Chondrocyte (in vitro differentiated cells): ENCODE data around the gene GALNS. TPM values are rescaled to one million over a fixed set of nuclear protein-coding genes. Genes with fewer than 3 reads are reported as not detected.

Experiments
- DNase-seq: peaks from one replicate; pipeline ENCODE4 v3.0.0; 2021; ENCODE audit warnings: mixed read lengths, low spot score
- H3K27ac Mint-ChIP-seq: one replicate; pipeline ENCODE4 v1.8.0; 2021; ENCODE audit warnings: mild to moderate bottlenecking, moderate library complexity, mixed read lengths; ENCODE audit not compliant: unreplicated experiment
- H3K27me3 Mint-ChIP-seq: 2 replicates; pipeline ENCODE4 v1.8.0; 2021; ENCODE audit warnings: low read depth, mixed read lengths
- H3K36me3 Mint-ChIP-seq: 2 replicates; pipeline ENCODE4 v1.8.0; 2021; ENCODE audit warnings: low read depth, mixed read lengths
- H3K4me1 Mint-ChIP-seq: 2 replicates; pipeline ENCODE4 v1.8.0; 2021; ENCODE audit warnings: low read depth, mild to moderate bottlenecking, mixed read lengths
- H3K4me3 Mint-ChIP-seq: one replicate; pipeline ENCODE4 v1.8.0; 2021; ENCODE audit warnings: mild to moderate bottlenecking, moderate library complexity, mixed read lengths; ENCODE audit not compliant: unreplicated experiment
- H3K9me3 Mint-ChIP-seq: 2 replicates; pipeline ENCODE4 v1.8.0; 2021; ENCODE audit warnings: low read depth, mixed read lengths
- CTCF ChIP-seq: fragments of 200-600 bp; sonication (generic); IDR thresholded peaks from 2 replicates; pipeline ENCODE4 v1.5.0; 2021; ENCODE audit warnings: antibody characterized with exemption, mild to moderate bottlenecking, moderate library complexity
- total RNA-seq: library from RNA; stranded (reverse); gene quantifications from 3 replicates; pipeline ENCODE4 v1.2.1, GENCODE V29; 2021

Gene GALNS
- total RNA-seq, 1 donor from 2014 or later = 34.1 TPM

DNA sequence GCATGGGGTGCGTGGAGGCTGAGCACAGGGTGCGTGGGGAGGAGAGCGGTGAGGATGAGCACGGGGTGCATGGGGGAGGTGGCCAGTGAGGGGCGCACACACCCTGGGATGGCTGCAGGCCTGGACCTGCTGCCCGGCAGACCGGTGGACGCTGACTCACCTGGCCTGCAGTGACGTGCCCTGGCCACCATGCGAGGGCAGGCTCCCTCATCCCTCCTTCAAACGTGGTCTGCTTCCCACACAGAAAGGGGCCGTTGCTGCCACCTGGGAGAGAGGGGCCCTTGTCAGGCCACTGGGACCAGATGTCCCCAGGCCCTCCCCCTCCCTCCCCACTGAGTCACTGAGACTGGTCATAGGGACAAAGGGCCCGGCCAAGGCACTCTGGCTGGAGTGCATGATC is 24.9 kb downstream of the GALNS start:
- Mint-ChIP-seq H3K27me3 (no peaks in the 10 kb centered on the region), H3K9me3 (no peaks in the 10 kb centered on the region), H3K4me3 (no peak overlapping the region), H3K27ac (no peak overlapping the region), H3K4me1 (no peaks in the 10 kb centered on the region), H3K36me3 (peaks cover 6% of the 10 kb centered on the region)
- no peak for TF ChIP-seq CTCF
- DNase-seq = no peak

GRCh38 chr16:88830783-88831182 is 26.0 kb downstream of the GALNS start:
- DNase-seq = no peak
- Mint-ChIP-seq H3K4me1 (no peaks in the 10 kb centered on the region), H3K4me3 (no peak overlapping the region), H3K9me3 (no peaks in the 10 kb centered on the region), H3K27me3 (no peaks in the 10 kb centered on the region), H3K27ac (no peak overlapping the region), H3K36me3 (peaks cover 6% of the 10 kb centered on the region)
- TF ChIP-seq CTCF = no peak

DNA sequence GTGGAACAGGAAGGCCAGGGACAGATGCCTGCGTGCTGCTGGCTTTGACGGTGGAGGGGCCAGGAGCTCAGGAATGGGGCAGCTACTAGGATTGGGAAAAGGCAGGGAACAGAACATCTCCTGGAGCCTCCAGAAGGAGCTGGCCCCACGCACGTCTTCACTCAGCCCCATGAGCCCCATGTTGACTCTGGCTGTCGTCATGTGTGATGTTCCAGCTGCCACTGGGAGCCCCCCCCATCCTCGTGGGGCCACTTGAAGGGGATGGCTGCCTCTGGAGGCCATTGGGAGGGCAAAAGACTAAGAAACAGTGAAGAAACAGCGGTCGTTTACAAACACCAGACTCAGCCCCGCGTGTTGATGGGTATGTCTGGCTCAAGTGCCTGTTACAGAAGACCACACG is 26.5 kb downstream of the GALNS start:
- TF ChIP-seq CTCF = no peak
- H3K27ac Mint-ChIP-seq = no peak overlapping the region
- no peaks in the 10 kb centered on the region for H3K9me3 Mint-ChIP-seq
- H3K36me3 Mint-ChIP-seq = peaks cover 6% of the 10 kb centered on the region
- no peaks in the 10 kb centered on the region for H3K27me3 Mint-ChIP-seq
- H3K4me3 Mint-ChIP-seq = no peak overlapping the region
- no peaks in the 10 kb centered on the region for H3K4me1 Mint-ChIP-seq
- DNase-seq = no peak

GRCh38 chr16:88828711-88829110 is 28.0 kb downstream of the GALNS start:
- H3K27ac Mint-ChIP-seq = no peak overlapping the region
- no peak overlapping the region for H3K4me3 Mint-ChIP-seq
- no peaks in the 10 kb centered on the region for H3K4me1 Mint-ChIP-seq
- H3K36me3 Mint-ChIP-seq = peaks cover 1% of the 10 kb centered on the region
- DNase-seq = no peak
- no peak for TF ChIP-seq CTCF
- H3K27me3 Mint-ChIP-seq = no peaks in the 10 kb centered on the region
- H3K9me3 Mint-ChIP-seq = no peaks in the 10 kb centered on the region

DNA sequence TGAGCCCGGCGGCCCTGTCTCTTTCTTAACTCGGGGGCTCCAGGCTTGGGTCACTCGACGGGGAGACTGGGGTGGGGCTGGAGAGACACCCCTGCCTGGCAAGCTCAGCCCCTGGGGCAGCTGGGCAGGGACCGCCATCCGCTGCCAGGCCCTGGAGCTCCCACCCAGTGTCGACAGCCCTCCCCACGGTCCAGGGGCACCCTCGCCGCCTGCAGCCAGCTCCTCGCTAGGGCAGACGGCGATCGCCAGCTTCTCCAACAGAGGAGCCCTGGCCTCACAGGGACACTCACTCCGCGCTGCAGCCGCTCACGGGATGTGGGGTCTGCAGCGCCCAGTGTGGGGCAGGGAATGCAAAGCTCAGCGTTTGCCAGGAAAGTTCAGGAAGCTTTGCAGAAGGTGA is 29.0 kb downstream of the GALNS start:
- Mint-ChIP-seq H3K27me3 (no peaks in the 10 kb centered on the region), H3K4me1 (no peaks in the 10 kb centered on the region), H3K36me3 (peaks cover 1% of the 10 kb centered on the region), H3K9me3 (no peaks in the 10 kb centered on the region), H3K4me3 (no peak overlapping the region), H3K27ac (no peak overlapping the region)
- TF ChIP-seq CTCF = no peak
- no peak for DNase-seq
